ENCODE data around the gene UGT2B10.
"Not testable (repeated sequence)": the region's sequence is repeated elsewhere in the genome, so short reads cannot be mapped to it uniquely, and the experiment has no call there.

Gene UGT2B10

GRCh38 chr4:68815617-68816409 is at the start of gene UGT2B10:
Gene UGT2B10, plus strand, starts transcription at chr4:68815994. Its CDS starts 26 bp downstream, at chr4:68816020.
- not testable (repeated sequence) for H3K4me3 Mint-ChIP-seq; H3K27ac Mint-ChIP-seq; H3K9me3 Mint-ChIP-seq; H3K4me1 Mint-ChIP-seq (ENCODE audit: low read depth); H3K27me3 Mint-ChIP-seq (ENCODE audit: low read depth); H3K36me3 Mint-ChIP-seq (ENCODE audit: low read depth)

- not testable (repeated sequence) for H3K27me3 Mint-ChIP-seq (ENCODE audit: low read depth); H3K27ac Mint-ChIP-seq; H3K4me3 Mint-ChIP-seq; H3K9me3 Mint-ChIP-seq; H3K4me1 Mint-ChIP-seq (ENCODE audit: low read depth); H3K36me3 Mint-ChIP-seq (ENCODE audit: low read depth)
Measured at GRCh38 chr4:68771836-68772235, 44.0 kb upstream of the UGT2B10 start.

- Mint-ChIP-seq H3K9me3 (no peaks in the 10 kb centered on the region), H3K27ac (no peak overlapping the region), H3K4me1 (ENCODE audit: low read depth) (no peaks in the 10 kb centered on the region)
Measured at GRCh38 chr4:68773699-68774098, 42.1 kb upstream of the UGT2B10 start.

GRCh38 chr4:68780232-68780631 is 35.6 kb upstream of the UGT2B10 start:
- peaks cover 14% of the 10 kb centered on the region for H3K9me3 Mint-ChIP-seq
- H3K36me3 Mint-ChIP-seq (ENCODE audit: low read depth), result no peaks in the 10 kb centered on the region
- no peaks in the 10 kb centered on the region for H3K4me1 Mint-ChIP-seq (ENCODE audit: low read depth)
- H3K27me3 Mint-ChIP-seq (ENCODE audit: low read depth), result no peaks in the 10 kb centered on the region
- no peak overlapping the region for H3K4me3 Mint-ChIP-seq
- no peak overlapping the region for H3K27ac Mint-ChIP-seq

More at GRCh38 chr4:68773699-68774098, 42.1 kb upstream of the UGT2B10 start:
- H3K36me3 Mint-ChIP-seq (ENCODE audit: low read depth), result no peaks in the 10 kb centered on the region
- H3K4me3 Mint-ChIP-seq, result no peak overlapping the region
- H3K27me3 Mint-ChIP-seq (ENCODE audit: low read depth), result no peaks in the 10 kb centered on the region

- no peaks in the 10 kb centered on the region for H3K36me3 Mint-ChIP-seq (ENCODE audit: low read depth)
- no peak overlapping the region for H3K27ac Mint-ChIP-seq
- H3K4me3 Mint-ChIP-seq, result no peak overlapping the region
- no peaks in the 10 kb centered on the region for H3K27me3 Mint-ChIP-seq (ENCODE audit: low read depth)
- H3K9me3 Mint-ChIP-seq, result no peaks in the 10 kb centered on the region
- H3K4me1 Mint-ChIP-seq (ENCODE audit: low read depth), result no peaks in the 10 kb centered on the region
Measured at GRCh38 chr4:68797048-68797447, 18.7 kb upstream of the UGT2B10 start.

- H3K27ac Mint-ChIP-seq, result no peak overlapping the region
- no peaks in the 10 kb centered on the region for H3K9me3 Mint-ChIP-seq
- no peaks in the 10 kb centered on the region for H3K36me3 Mint-ChIP-seq (ENCODE audit: low read depth)
- H3K4me1 Mint-ChIP-seq (ENCODE audit: low read depth), result no peaks in the 10 kb centered on the region
- H3K4me3 Mint-ChIP-seq, result no peak overlapping the region
- H3K27me3 Mint-ChIP-seq (ENCODE audit: low read depth), result no peaks in the 10 kb centered on the region
Measured at GRCh38 chr4:68797618-68798017, 18.2 kb upstream of the UGT2B10 start.

GRCh38 chr4:68803013-68803412 is 12.8 kb upstream of the UGT2B10 start:
- H3K4me3 Mint-ChIP-seq, result no peak overlapping the region
- H3K27me3 Mint-ChIP-seq (ENCODE audit: low read depth), result no peaks in the 10 kb centered on the region
- H3K36me3 Mint-ChIP-seq (ENCODE audit: low read depth), result no peaks in the 10 kb centered on the region
- no peaks in the 10 kb centered on the region for H3K9me3 Mint-ChIP-seq
- H3K4me1 Mint-ChIP-seq (ENCODE audit: low read depth), result no peaks in the 10 kb centered on the region
- no peak overlapping the region for H3K27ac Mint-ChIP-seq

- no peaks in the 10 kb centered on the region for H3K4me1 Mint-ChIP-seq (ENCODE audit: low read depth)
- H3K27ac Mint-ChIP-seq, result no peak overlapping the region
- no peaks in the 10 kb centered on the region for H3K27me3 Mint-ChIP-seq (ENCODE audit: low read depth)
- no peaks in the 10 kb centered on the region for H3K9me3 Mint-ChIP-seq
- no peaks in the 10 kb centered on the region for H3K36me3 Mint-ChIP-seq (ENCODE audit: low read depth)
- H3K4me3 Mint-ChIP-seq, result no peak overlapping the region
Measured at GRCh38 chr4:68808060-68808459, 7.7 kb upstream of the UGT2B10 start.

GRCh38 chr4:68810919-68811318 is 4.9 kb upstream of the UGT2B10 start:
- H3K4me1 Mint-ChIP-seq (ENCODE audit: low read depth), result no peaks in the 10 kb centered on the region
- H3K27me3 Mint-ChIP-seq (ENCODE audit: low read depth), result no peaks in the 10 kb centered on the region
- H3K9me3 Mint-ChIP-seq, result no peaks in the 10 kb centered on the region
- no peaks in the 10 kb centered on the region for H3K36me3 Mint-ChIP-seq (ENCODE audit: low read depth)
- H3K27ac Mint-ChIP-seq, result no peak overlapping the region
- no peak overlapping the region for H3K4me3 Mint-ChIP-seq

GRCh38 chr4:68816410-68817265 is 844 bp downstream of the UGT2B10 start:
- not testable (repeated sequence) for H3K4me1 Mint-ChIP-seq (ENCODE audit: low read depth); H3K27me3 Mint-ChIP-seq (ENCODE audit: low read depth)

GRCh38 chr4:68817386-68817785 is 1.6 kb downstream of the UGT2B10 start:
- Mint-ChIP-seq H3K9me3 (no peaks in the 10 kb centered on the region), H3K27ac (no peak overlapping the region), H3K4me1 (ENCODE audit: low read depth) (no peaks in the 10 kb centered on the region), H3K4me3 (no peak overlapping the region), H3K27me3 (ENCODE audit: low read depth) (no peaks in the 10 kb centered on the region), H3K36me3 (ENCODE audit: low read depth) (no peaks in the 10 kb centered on the region)

More at GRCh38 chr4:68816410-68817265, 844 bp downstream of the UGT2B10 start:
- H3K27ac Mint-ChIP-seq; H3K9me3 Mint-ChIP-seq; H3K4me3 Mint-ChIP-seq; H3K36me3 Mint-ChIP-seq (ENCODE audit: low read depth): not testable (repeated sequence)

- not testable (repeated sequence) for H3K4me3 Mint-ChIP-seq; H3K9me3 Mint-ChIP-seq; H3K4me1 Mint-ChIP-seq (ENCODE audit: low read depth); H3K27me3 Mint-ChIP-seq (ENCODE audit: low read depth); H3K27ac Mint-ChIP-seq; H3K36me3 Mint-ChIP-seq (ENCODE audit: low read depth)
Measured at GRCh38 chr4:68818030-68818462, 2.3 kb downstream of the UGT2B10 start.

- Mint-ChIP-seq H3K27me3 (ENCODE audit: low read depth) (no peaks in the 10 kb centered on the region), H3K27ac (no peak overlapping the region), H3K4me3 (no peak overlapping the region), H3K36me3 (ENCODE audit: low read depth) (no peaks in the 10 kb centered on the region), H3K4me1 (ENCODE audit: low read depth) (no peaks in the 10 kb centered on the region), H3K9me3 (no peaks in the 10 kb centered on the region)
Measured at GRCh38 chr4:68831642-68832041, 15.8 kb downstream of the UGT2B10 start.

- no peak overlapping the region for H3K4me3 Mint-ChIP-seq
- H3K9me3 Mint-ChIP-seq, result peaks cover 3% of the 10 kb centered on the region
- H3K4me1 Mint-ChIP-seq (ENCODE audit: low read depth), result no peaks in the 10 kb centered on the region
- H3K27ac Mint-ChIP-seq, result no peak overlapping the region
- no peaks in the 10 kb centered on the region for H3K36me3 Mint-ChIP-seq (ENCODE audit: low read depth)
- no peaks in the 10 kb centered on the region for H3K27me3 Mint-ChIP-seq (ENCODE audit: low read depth)
Measured at GRCh38 chr4:68850293-68850692, 34.5 kb downstream of the UGT2B10 start.

- Mint-ChIP-seq H3K27me3 (ENCODE audit: low read depth) (no peaks in the 10 kb centered on the region), H3K4me3 (no peak overlapping the region), H3K9me3 (no peaks in the 10 kb centered on the region), H3K4me1 (ENCODE audit: low read depth) (no peaks in the 10 kb centered on the region), H3K27ac (no peak overlapping the region), H3K36me3 (ENCODE audit: low read depth) (no peaks in the 10 kb centered on the region)
Measured at GRCh38 chr4:68855771-68856170, 40.0 kb downstream of the UGT2B10 start.

Data from T-helper 1 cell treated with Interleukin-12 subunit alpha and Interleukin-12 subunit beta and Interleukin-4 antibody, amounts not matched to agents 30 μg/mL and 1 μg/mL, for 36 hours (primary cell).